ENCODE measurements around the gene B3GALT6. TPM values are rescaled to one million over a fixed set of nuclear protein-coding genes. Genes with fewer than 3 reads are reported as not detected.

The B3GALT6 gene
- total and polyA plus RNA-seq, 2 experiments from 2014 or later = 5.5 to 26.5 TPM

GRCh38 chr1:1268284-1268682, 36.2 kb downstream of the B3GALT6 start:
- TF ChIP-seq ZNF462 (CRISPR knock-in tag; IDR thresholded peaks at IDR 0.05) (no peak), CTCF (conservative IDR thresholded peaks at IDR 0.05; ENCODE audit: low read depth in 2 of 2) (no peak), CREB1 (CRISPR knock-in tag; IDR thresholded peaks at IDR 0.05; ENCODE audit: low read depth) (no peak), ETS1 (IDR thresholded peaks at IDR 0.05) (no peak), ZNF331 (CRISPR knock-in tag; IDR thresholded peaks at IDR 0.05; ENCODE audit: low read depth) (no peak), EZH2phosphoT487 (IDR thresholded peaks at IDR 0.05; ENCODE audit: unreplicated experiment) (no peak), ZNF114 (CRISPR knock-in tag; IDR thresholded peaks at IDR 0.05) (no peak), NANOG (IDR thresholded peaks at IDR 0.05; ENCODE audit: borderline replicate concordance) (no peak), STAT1 (IDR thresholded peaks at IDR 0.05; ENCODE audit: unreplicated experiment) (no peak), POLR2AphosphoS5 (IDR thresholded peaks at IDR 0.05; ENCODE audit: low read depth) (no peak), EZH2 (IDR thresholded peaks at IDR 0.05; ENCODE audit: low read depth, unreplicated experiment) (no peak), REST (IDR thresholded peaks at IDR 0.05; ENCODE audit: unreplicated experiment) (no peak), JUNB (IDR thresholded peaks at IDR 0.05; ENCODE audit: unreplicated experiment) (no peak)
- H4K20me1 ChIP-seq (replicated peaks; ENCODE audit: insufficient read depth) = peaks cover 32% of the 10 kb centered on the region
- no peak overlapping the region for H3K4me3 ChIP-seq
- H3K4me1 Mint-ChIP-seq = peaks cover 25% of the 10 kb centered on the region
- ATAC-seq (no peak), DNase-seq (ENCODE audit: low spot score) (no peak)
- H3K27ac ChIP-seq (ENCODE audit: low read depth) = 0 out of 2 replicates have a peak overlapping the region, but pooled peaks have one; percentile 26
- H3K27me3 ChIP-seq (ENCODE audit: insufficient read depth) = no peaks in the 10 kb centered on the region
- H3F3A ChIP-seq (replicated peaks; ENCODE audit: low read depth) = 0 out of 2 replicates have a peak, but pooled peaks cover 6% of the 10 kb centered on the region
- H3K9me3 Mint-ChIP-seq = no peaks in the 10 kb centered on the region
- H3K36me3 ChIP-seq (ENCODE audit: insufficient read depth) = peaks cover 7% of the 10 kb centered on the region; the same call in 1 of the 2 replicates
- H3K4me1 ChIP-seq (ENCODE audit: insufficient read depth) = no peaks in the 10 kb centered on the region; the same call in 1 of the 2 replicates
- peaks cover 65% of the 10 kb centered on the region for H3K79me2 ChIP-seq (replicated peaks; ENCODE audit: insufficient read depth)
- no peak overlapping the region for H3K27ac Mint-ChIP-seq
- H3K4me2 ChIP-seq = no peak overlapping the region
- peaks cover 6% of the 10 kb centered on the region for H3K27me3 Mint-ChIP-seq (ENCODE audit: insufficient read depth, low read depth, poor library complexity)
- peaks cover 36% of the 10 kb centered on the region for H3K36me3 Mint-ChIP-seq (ENCODE audit: low read depth)
- no peak overlapping the region for H2AFZ ChIP-seq
- no peak overlapping the region; the same call in 2 of the 3 replicates for H3K4me3 Mint-ChIP-seq
- H3K9me2 ChIP-seq (ENCODE audit: insufficient read depth) = no peaks in the 10 kb centered on the region

Measured in GM23338 (cell line).